Measurements from ENCODE around the gene PHACTR1. TPM values are rescaled to one million over a fixed set of nuclear protein-coding genes. Genes with fewer than 3 reads are reported as not detected.

The PHACTR1 gene
- total and polyA plus RNA-seq, 8 donors = 0.46 to 17.4 (median 6.4) TPM; not detected in 1

- 81 to 86% (median 84%) methylated on average over 5 of the region's 5 CpGs for whole genome bisulfite sequencing, 5 donors
- Histone ChIP-seq H3K9me3 (no peaks in the 10 kb centered on the region), H3K4me1 (no peaks in the 10 kb centered on the region), H3K36me3 (no peaks in the 10 kb centered on the region), H3K27me3 (no peaks in the 10 kb centered on the region), H3K27ac (no peak overlapping the region), H3K4me3 (no peak overlapping the region)
- TF ChIP-seq CTCF (IDR thresholded peaks at IDR 0.05) = no peak
- TF ChIP-seq EP300 (IDR thresholded peaks at IDR 0.05) = no peak
- no peak for TF ChIP-seq POLR2A (IDR thresholded peaks at IDR 0.05)
- no peak for TF ChIP-seq POLR2AphosphoS5 (IDR thresholded peaks at IDR 0.05)
- intact Hi-C loops (cut with DNase I; ENCODE audit: low total_unique reads) = no loop called here
- no peak for DNase-seq
Observed at GRCh38 chr6:12993283-12993898, 276.8 kb downstream of the PHACTR1 start.

GRCh38 chr6:12995419-12995818 lies 278.9 kb downstream of the PHACTR1 start:
- H3K27ac ChIP-seq = no peak overlapping the region
- H3K36me3 ChIP-seq = no peaks in the 10 kb centered on the region
- no peak for DNase-seq
- 92 to 96% (median 94%) methylated on average over 4 of the region's 4 CpGs for WGBS, 5 donors
- no peaks in the 10 kb centered on the region for H3K4me1 ChIP-seq
- TF ChIP-seq POLR2A (IDR thresholded peaks at IDR 0.05) (no peak), CTCF (IDR thresholded peaks at IDR 0.05) (no peak), EP300 (IDR thresholded peaks at IDR 0.05) (no peak), POLR2AphosphoS5 (IDR thresholded peaks at IDR 0.05) (no peak)
- H3K4me3 ChIP-seq = no peak overlapping the region
- no peaks in the 10 kb centered on the region for H3K9me3 ChIP-seq
- intact Hi-C loops (cut with DNase I; ENCODE audit: low total_unique reads) = no loop called here
- H3K27me3 ChIP-seq = no peaks in the 10 kb centered on the region

- intact Hi-C loops (cut with DNase I; ENCODE audit: low total_unique reads) = no loop called here
- Histone ChIP-seq H3K4me1 (no peaks in the 10 kb centered on the region), H3K9me3 (no peaks in the 10 kb centered on the region), H3K27me3 (no peaks in the 10 kb centered on the region), H3K36me3 (no peaks in the 10 kb centered on the region), H3K27ac (no peak overlapping the region), H3K4me3 (no peak overlapping the region)
- TF ChIP-seq CTCF (IDR thresholded peaks at IDR 0.05) = no peak
- no peak for DNase-seq
Observed at GRCh38 chr6:13000537-13000936, 284.0 kb downstream of the PHACTR1 start.

- no peaks in the 10 kb centered on the region for H3K4me1 ChIP-seq
- no peak overlapping the region for H3K4me3 ChIP-seq
- TF ChIP-seq POLR2A (IDR thresholded peaks at IDR 0.05) (no peak), CTCF (IDR thresholded peaks at IDR 0.05) (no peak), POLR2AphosphoS5 (IDR thresholded peaks at IDR 0.05) (no peak), EP300 (IDR thresholded peaks at IDR 0.05) (no peak)
- no peak for DNase-seq
- no peaks in the 10 kb centered on the region for H3K9me3 ChIP-seq
- no peaks in the 10 kb centered on the region for H3K36me3 ChIP-seq
- 72 to 83% (median 73%) methylated on average over 3 of the region's 3 CpGs for WGBS, 5 donors
- no peaks in the 10 kb centered on the region for H3K27me3 ChIP-seq
- no peak overlapping the region for H3K27ac ChIP-seq
- intact Hi-C loops (cut with DNase I; ENCODE audit: low total_unique reads) = no loop called here
Observed at GRCh38 chr6:13001927-13002326, 285.4 kb downstream of the PHACTR1 start.

Measured in stomach (tissue), 9 donors.